HG02840 (cell line): ENCODE data around the gene MAD1L1.

Experiments used
- ATAC-seq: cut with Tn5 transposase; IDR thresholded peaks from one replicate; pipeline ENCODE4 v1.9.1; 2021; ENCODE audit warnings: mild to moderate bottlenecking, moderate library complexity, moderate number of reproducible peaks; ENCODE audit not compliant: unreplicated experiment, low FRiP score

MAD1L1 gene

DNA sequence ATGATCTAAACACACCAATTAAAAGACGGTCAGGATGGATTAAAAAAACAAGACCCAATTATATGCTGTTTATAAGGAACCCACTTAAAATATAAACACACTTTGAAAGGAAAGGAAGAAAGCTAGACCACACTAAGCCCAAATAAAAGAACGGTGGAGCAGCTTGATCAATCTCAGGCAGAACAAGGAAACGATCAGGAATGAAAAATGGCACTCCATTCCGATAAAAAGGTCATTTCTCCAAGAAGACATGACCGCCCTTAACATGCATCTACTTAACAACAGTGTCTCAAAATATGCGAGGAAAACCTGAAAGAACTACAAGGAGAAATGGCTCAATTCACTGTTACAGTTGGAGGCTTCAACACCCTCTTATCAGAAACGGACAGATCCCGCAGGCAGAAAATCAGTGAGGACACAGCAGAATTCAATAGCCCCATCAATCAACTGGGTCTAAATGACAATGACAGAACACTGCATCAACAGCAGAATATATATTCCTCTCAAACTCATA, 210.0 kb downstream of the MAD1L1 start:
- ATAC-seq: no peak

DNA sequence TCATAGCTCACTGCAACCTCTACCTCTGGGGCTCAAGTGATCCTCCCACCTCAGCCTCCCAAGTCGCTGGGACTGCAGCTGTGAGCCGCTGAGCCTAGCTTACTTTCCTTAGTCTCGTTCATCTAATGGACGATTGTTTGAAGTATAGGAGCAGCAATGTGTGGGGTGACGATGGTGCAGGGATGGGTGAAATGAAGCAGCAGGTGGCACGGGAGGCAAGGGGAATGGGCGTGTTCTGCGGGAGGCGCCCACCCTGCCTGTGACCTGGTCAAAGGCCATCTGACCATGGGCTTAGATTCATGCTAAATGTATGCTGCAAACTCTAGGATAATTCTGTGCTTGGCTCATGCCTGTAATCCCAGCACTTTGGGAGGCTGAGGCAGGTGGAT, 210.7 kb downstream of the MAD1L1 start:
- no peak for ATAC-seq

DNA sequence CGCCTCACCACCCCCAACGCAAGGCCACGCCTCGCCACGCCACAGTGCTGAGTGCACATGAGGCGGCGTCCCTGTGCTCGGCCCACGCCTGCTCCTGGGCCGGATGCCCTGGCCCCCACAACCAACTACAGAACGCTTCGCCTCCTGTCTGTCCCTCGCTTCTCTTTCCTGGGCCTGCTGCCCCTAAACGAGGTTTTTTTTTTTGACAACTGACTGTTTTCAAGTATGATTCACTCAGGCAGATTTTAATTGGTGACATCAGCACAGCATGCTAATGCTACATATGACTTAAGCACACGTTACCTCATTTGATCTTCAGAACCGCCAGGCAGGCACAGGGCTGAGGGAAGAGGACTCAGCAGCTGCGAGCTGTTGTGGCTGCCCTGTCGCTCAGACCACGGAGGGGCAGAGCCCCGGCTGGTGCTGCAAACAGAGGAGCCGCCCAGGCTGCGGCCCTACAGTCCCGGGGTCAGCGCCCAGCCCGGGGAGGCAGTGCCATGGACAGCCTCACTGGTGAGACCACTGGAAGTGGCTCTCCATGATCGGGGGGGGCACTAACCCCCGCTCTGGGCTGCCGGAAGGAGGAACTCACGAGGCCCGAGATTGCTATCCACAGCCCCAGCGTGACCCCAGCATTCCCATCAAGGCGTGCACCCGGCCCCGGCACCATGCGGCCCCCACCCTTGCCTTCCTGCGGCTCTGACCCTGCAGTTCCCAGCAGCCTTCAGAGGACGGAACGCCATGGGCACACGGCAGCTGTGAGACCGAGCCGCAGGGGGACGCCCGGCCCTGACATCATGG, 212.8 kb downstream of the MAD1L1 start:
- no peak for ATAC-seq

DNA sequence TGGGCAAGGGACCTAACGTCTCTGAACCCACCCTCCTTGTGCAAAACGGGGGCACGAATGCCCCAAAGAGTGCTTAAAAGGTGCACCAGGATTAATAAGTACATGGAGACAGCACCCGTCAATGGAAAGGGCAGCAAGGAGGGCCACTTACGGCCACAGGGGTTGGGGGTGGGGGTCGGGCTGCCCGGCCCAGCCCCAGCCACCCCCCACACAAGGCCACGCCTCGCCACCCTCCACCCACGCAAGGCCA, 213.4 kb downstream of the MAD1L1 start:
- no peak for ATAC-seq

DNA sequence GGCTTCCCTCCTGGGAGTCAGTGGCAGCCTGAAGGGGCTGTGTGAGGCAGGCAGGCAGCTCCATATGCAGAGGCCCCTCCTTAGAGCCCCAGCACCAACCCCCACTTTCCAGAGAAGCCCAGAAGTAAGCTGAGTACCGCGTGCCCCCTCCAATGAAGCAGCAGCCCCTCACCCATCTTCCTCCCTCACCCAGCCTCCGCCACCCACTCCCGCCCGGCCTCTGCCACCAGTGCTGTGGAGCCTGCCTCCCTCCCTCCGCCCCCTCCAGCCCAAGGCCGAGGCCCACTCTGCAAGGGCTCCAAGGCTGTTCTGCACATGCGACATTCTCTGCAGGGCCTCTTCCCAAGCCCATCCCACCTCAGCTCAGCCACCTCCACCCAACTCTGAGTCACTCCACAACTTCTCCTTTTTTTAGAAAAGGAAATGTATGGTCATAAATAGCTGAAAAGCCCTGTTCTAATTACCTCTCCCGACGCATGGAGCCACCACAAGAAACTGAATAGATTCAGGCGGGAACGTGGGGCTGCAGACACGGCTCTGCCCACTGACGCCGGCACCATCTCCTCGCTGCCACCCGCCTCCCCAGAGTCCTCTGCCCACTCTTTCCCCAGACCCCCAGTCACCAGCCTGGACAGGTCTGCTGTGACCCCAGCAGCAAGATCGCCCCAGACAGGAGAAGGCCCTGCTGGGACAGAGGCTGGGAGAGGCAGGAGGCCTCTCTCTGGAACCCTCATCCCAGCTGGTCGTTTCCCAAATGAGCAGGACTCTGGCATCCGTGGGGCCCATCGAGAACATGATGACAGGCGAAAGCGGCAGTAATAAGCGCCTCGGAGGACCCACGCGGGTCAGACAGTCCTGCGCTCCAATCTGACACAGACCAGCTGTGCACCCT, 213.9 kb downstream of the MAD1L1 start:
- no peak for ATAC-seq

DNA sequence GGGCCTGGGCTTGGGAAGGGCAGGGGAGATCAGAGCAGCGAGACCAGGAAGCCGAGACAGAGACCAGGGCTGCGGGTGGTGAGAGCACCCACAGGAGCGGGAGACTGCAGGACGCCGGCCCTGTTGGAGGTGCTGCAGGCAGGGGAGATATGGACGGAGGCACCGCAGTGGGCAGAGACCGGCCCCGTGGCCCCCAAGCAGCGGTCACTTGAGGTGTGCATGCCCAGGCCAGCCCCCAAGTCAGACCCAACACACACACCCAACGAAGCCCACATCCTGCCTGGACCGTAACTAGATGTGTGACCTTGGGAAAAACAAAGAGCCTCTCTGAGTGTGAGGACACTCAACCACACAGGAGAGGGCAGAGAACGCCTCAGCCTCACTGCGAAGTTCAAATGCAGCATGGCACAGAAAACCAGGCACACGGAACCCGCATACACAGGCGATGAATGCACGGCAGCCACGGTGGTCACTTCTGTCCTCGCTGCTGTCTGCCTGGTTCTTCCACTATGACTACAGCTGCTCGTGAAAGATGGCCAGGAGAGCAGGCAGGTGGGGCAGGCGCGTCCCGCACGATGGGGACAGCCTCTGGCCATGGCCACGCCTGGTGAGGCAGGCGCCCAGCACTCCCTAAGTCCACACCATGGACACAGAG, 214.7 kb downstream of the MAD1L1 start:
- no peak for ATAC-seq

DNA sequence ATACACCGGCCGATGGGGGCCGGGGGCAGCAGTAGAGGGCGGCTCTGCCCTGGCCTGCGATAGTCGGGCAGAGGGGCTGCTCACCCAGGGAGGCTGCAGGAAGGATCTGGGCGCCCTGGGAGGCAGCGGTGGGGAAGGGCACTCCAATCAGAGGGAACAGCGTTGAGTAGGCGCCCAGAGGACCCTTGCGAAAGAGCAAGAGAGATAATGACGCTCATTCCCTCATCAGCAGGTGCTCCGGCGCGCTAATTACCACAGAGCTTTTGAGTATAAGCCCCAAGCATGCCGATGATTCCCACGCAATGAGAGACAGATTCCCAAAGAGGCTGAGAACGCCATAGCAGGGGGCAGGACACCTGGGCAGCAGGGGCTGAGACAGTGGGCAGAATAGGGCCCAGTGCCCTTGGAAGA, 215.3 kb downstream of the MAD1L1 start:
- ATAC-seq: no peak

DNA sequence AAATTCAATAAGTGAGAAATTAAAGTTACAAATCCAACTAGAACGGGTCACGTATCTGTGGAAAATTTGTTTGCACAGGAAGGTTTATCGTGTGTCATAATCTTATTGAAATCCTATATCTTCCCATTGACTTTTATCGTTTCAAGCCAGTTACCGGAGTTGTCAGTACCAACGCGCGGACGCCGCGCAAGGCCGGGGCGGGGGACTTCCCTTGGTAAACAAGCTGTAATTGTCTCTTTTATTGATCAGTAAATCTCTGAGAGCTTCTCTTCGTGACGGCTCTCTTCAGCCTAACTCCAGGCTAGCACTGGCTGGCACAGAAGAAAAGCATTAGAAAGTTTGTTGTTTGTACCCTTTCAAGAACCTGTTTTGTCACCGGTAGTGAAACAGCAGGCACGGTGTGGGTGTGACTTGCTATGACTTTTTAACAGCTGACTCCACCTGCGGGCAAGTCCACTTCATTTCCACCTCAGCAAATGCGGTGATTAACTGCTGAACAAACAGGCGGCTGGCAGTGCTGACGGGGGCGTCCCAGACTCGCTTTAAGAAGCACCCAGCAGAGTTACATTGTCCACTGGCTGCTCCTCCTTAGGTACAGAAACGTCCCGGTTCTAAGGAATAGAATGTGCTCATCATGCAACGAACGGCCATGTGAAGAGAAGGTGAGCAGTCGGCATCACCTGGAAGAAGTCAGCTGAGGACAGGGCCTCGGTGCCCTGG, 215.8 kb downstream of the MAD1L1 start:
- ATAC-seq: no peak

DNA sequence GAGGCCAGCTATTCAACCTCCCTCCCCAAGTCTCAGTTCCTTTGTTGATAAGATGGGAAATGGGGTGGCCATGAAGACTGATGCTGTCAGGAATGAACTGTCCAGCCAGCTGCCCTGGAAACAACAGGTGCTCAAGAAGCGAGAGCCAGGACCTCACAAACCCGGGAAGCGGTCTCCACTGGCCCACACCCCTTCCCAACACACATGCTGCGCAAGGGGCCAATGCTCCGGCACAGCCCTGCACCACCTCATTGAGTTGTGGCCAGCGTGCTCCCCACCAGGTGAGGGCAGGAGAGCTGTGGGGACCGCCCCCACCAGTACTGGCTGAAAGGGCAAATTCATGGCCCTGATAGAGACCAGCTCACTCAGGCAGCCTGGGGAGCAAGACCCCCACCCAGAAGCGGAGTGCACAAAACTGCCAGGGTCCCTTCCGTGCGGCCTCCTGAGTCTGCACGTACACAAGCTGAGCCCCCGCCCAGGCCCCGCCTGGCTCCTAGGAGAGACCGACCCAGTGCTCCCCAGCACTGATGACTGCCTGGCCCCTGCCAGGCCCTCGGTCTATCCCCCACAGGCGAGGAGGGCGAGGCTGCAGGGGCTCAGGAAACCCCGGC, 216.6 kb downstream of the MAD1L1 start:
- no peak for ATAC-seq

DNA sequence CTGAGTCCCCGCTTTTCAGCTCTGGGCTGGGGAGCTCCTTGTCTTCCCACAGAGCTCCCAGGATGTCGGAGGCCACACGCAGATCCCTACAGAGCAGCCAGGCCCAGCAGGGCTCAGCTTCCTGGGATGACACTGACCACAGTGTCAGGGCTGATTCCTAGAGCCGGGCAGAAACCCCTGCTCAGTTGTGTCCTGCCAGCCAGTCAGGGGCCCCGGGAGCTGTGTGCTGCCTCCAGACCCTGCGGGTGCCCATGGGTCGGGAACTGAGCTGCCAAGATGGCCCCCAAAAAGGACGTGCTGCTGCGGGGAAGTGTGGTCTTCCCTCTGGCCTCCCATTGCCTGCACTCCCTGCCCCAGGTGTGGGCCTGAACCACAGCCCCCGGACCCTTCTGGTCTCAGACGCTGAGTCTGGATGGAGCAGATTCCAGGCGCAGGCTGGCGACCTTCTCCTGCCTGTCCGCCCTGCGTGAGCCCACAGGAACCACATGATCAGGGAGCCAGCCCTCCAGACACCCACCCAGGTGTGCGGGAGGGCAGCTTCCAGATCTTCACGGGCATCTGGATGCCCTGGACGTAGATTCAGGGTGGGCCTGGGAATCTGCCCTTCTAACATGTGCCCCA, 217.4 kb downstream of the MAD1L1 start:
- ATAC-seq: no peak

DNA sequence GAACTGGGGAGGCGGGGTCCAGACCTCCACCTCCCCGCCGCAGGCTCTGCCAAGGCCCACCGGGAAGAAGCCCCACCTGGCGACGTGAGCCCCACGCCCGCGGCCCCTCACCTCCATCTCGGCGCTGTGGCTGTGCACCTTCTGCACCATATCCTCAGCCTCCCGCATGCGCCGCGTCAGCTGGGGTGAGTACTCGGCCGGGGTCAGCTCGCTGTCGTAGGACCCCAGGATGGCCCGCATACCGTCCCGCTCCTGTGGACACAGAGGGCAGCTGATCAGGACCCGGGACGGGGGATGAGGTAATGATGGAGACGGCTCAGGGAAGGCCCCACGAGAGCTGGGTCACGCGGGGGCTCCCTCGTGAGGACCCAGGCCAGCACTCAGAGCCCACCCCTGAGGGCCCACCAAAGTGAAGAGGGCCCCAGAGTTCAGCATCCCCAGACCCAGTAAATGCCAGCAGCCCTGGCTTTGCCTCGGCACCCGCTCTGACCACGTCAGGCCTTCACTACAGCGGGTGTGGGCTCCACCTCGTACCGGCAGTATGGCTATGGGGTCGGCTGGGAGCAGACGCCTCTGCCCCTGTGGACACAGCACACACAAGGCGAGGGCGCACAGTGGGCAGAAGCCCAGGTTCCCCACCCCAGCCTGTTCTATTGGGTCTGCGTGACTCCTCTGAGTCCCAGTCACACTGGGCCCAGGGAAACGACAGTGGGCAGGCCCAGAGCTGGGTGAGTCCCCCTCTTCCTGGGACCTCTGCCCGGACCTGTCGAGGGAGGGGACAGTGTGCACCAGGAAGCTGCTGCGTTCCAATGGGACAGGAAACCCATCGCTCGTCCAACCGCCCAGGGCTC, 218.1 kb downstream of the MAD1L1 start:
- ATAC-seq: no peak

DNA sequence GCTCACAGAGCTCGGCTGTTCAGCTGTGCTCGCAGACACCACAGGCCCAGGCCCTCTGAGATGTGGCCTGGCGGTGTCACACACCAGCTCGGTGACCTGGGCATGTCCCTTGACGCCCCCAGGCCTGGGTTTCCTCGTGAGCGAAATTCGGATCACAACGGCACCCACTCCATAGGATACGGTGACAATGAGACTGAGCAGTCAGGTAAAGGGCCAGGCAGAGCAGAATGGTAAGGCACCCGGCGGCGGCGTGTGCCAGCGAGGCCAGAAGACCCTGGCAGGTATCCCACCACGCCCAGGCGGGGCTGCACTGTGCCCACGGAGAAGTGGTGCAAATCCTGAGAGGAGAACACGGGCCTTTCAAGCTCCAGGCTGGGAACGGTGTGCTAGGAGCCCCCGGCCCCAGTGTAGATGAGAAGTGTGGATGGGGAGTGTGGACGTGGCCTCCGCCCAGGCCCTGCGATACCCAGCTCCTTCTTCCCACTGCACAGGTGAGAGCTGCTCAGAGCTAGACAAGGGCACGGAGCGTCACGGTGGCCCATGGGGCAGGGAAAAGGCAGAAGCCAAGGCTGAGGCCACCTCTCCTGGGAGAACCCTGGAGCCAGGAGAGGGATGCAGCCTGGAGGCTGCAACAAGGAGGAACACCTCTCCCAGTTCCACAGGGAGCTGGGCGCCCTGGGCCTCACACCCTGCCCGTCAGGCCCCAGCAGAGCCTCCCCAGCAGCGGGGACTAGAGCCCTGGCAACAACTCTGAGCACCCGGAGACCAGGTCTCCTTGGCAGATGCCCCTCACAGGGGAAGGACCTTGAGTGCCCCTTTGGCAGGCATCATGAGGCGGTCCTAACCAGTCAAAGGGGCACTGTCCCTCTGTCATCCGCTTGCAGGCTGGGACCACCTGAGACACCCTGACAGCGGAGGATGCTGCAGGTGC, 219.1 kb downstream of the MAD1L1 start:
- no peak for ATAC-seq

DNA sequence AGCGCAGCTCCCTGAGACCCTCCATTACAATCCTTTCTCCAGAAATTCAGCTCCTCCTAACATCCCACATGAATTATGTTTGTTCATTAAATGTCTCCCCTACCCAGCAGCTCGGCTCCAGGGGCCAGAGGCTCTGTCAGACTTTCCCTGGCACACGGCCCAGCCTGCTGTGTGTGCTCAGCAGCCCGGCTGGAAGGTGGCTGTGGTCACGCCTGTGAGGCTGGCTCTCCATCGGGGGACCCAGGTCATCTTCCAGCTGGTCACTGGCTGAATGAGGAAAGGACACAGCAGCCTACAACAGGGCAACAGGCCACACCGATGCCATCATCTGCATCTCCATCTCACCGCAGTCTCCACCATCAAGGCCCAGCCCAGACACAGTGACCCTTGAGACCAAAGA, 219.8 kb downstream of the MAD1L1 start:
- ATAC-seq: no peak

DNA sequence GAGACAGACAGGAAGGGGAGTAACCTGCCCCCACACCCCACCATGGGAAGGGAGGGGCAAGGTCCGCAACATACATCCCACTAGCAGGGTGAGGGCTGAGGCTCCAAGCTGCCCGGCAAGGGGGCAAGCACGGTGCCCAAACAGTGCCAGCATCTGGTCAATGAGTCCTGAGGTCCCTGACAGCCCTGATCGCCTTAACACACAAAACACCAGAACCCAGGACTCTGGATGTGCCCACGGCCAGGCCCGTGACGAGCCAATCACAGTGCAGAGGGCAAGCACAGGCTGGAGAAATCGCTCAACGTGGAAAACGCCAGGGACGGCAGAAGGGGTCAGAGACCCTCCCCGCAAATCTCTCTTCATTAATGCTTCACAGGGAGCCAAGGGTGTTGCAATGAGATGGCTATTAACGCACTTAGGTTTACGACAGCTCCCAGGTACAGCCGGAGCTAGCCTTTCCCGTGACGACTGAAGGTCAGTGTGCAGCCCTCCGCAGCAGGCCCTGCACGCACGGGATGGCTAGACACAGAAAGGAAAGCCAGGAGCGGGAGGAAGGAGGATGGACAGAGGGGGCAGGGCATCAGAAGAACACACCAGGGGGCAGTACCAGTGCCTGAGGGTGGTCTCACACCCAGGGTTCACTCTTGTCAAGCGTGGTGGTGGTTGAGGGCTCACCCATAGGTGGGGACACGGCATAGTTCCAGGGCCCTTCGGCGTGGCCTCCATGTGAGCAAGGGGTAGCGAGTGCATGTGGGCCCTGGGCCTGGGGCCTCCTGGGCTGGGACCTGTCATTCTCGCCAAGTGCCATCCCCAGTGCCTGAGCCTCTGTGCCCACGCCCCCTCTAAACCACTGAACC, 220.5 kb downstream of the MAD1L1 start:
- no peak for ATAC-seq

DNA sequence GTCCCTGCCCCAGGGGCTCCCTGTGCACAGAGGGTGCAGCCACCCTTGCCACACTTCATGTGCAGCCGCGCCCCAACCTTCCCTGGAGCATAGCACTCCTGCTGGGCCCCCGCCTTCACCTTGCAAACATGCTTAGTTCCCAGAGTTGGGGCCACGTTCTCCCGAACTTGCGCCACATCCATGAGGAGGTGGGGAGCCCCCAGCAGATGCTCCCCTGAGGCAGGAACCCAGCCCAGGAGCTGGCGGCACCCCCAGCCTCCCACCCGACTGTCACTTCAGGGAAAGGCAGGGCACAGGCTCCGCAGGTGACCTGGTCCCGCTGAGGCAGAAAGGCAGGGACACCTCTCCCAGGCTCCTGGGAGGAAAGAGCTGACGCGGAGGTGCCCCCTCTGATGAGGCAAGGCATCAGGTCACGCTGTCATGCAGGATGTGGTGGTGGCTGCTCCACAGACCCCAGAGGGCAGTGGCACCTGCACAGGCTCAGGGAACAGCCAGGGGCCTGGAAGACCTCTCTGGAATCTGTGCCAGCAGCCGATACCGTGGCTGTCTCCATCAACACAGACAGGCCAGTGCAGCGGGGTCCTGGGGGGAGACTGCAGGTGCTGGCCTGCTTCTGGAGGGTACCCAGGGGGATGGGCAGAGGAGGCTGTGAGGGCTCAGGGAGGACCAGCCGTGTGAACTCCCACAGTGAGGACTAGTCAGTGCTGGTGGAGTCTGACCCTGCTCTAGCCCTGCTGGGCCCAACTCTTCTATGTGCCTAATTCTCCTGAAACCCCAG, 221.3 kb downstream of the MAD1L1 start:
- no peak for ATAC-seq
